ENCODE data around the gene G0S2. TPM values are rescaled to one million over a fixed set of nuclear protein-coding genes. Genes with fewer than 3 reads are reported as not detected.

Gene G0S2
- total RNA-seq, 1 experiment from 2014 or later, result 0.35 TPM

- Histone ChIP-seq H4K8ac (replicated peaks; ENCODE audit: insufficient read length, low read depth, low read length) (no peak overlapping the region), H3K4me1 (ENCODE audit: insufficient read depth, low read length) (no peaks in the 10 kb centered on the region; the same call in 1 of the 2 replicates), H2BK15ac (ENCODE audit: low read depth, low read length) (no peak overlapping the region), H2AK5ac (ENCODE audit: insufficient read length, low read length) (no peak overlapping the region), H2BK5ac (ENCODE audit: insufficient read length, low read length) (no peak overlapping the region), H2BK12ac (ENCODE audit: insufficient read length, low read depth, low read length) (no peak overlapping the region), H3K18ac (ENCODE audit: insufficient read length, low read depth, low read length) (no peak overlapping the region), H3K79me1 (ENCODE audit: insufficient read depth, low read depth, low read length, poor library complexity, severe bottlenecking) (no peaks in the 10 kb centered on the region), H4K5ac (ENCODE audit: insufficient read length, low read depth, low read length) (no peak overlapping the region), H2BK120ac (ENCODE audit: low read depth, low read length, poor library complexity, severe bottlenecking) (no peak overlapping the region), H3K4me2 (ENCODE audit: insufficient read depth, insufficient read length, low read length) (no peak overlapping the region), H3K9me3 (ENCODE audit: control insufficient read depth, low read depth, low read length) (no peaks in the 10 kb centered on the region), H3T11ph (ENCODE audit: low read length) (no peak overlapping the region), H4K91ac (ENCODE audit: insufficient read length, low read depth, low read length) (no peak overlapping the region), H4K20me1 (ENCODE audit: control insufficient read depth, insufficient read depth, insufficient read length) (no peaks in the 10 kb centered on the region), H3K27ac (ENCODE audit: insufficient read length, low read depth, low read length) (no peak overlapping the region), H3K56ac (ENCODE audit: insufficient read length, low read depth, low read length) (no peak overlapping the region), H3K23ac (ENCODE audit: insufficient read length, low read depth, low read length) (no peak overlapping the region), H3K14ac (ENCODE audit: insufficient read depth, low read length) (no peak overlapping the region), H2BK20ac (ENCODE audit: low read depth, low read length, poor library complexity, severe bottlenecking) (no peak overlapping the region), H2AFZ (ENCODE audit: low read length) (no peak overlapping the region), H3K9ac (ENCODE audit: extremely low read depth, insufficient read length, low read length) (no peak overlapping the region), H3K79me2 (ENCODE audit: insufficient read depth, low read length) (no peaks in the 10 kb centered on the region), H3K4ac (ENCODE audit: low read depth, low read length) (no peak overlapping the region), H3K23me2 (ENCODE audit: insufficient read length, low read depth, low read length, poor library complexity, severe bottlenecking) (no peaks in the 10 kb centered on the region), H3K27me3 (ENCODE audit: insufficient read depth, low read length) (no peaks in the 10 kb centered on the region)
- no CpG with 5 or more reads among the region's 2 CpGs for WGBS (ENCODE audit: extremely low coverage, insufficient read length, low lambda C conversion rate)
- Mint-ChIP-seq H3K27me3 (ENCODE audit: low read depth) (peaks cover 18% of the 10 kb centered on the region), H3K4me1 (peaks cover 4 to 8% of the 10 kb centered on the region in 2 experiments; a peak in 2 of 4 replicates), H3K4me3 (no peak overlapping the region), H3K36me3 (ENCODE audit: insufficient read depth in 1 of 3, low read depth in 3 of 3) (no peaks in the 10 kb centered on the region), H3K9me3 (no peaks in the 10 kb centered on the region), H3K27ac (no peak overlapping the region)
- DNase-seq, result no peak
- TF ChIP-seq, protein P1, sequence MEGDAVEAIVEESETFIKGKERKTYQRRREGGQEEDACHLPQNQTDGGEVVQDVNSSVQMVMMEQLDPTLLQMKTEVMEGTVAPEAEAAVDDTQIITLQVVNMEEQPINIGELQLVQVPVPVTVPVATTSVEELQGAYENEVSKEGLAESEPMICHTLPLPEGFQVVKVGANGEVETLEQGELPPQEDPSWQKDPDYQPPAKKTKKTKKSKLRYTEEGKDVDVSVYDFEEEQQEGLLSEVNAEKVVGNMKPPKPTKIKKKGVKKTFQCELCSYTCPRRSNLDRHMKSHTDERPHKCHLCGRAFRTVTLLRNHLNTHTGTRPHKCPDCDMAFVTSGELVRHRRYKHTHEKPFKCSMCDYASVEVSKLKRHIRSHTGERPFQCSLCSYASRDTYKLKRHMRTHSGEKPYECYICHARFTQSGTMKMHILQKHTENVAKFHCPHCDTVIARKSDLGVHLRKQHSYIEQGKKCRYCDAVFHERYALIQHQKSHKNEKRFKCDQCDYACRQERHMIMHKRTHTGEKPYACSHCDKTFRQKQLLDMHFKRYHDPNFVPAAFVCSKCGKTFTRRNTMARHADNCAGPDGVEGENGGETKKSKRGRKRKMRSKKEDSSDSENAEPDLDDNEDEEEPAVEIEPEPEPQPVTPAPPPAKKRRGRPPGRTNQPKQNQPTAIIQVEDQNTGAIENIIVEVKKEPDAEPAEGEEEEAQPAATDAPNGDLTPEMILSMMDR (conservative IDR thresholded peaks at IDR 0.05), result no peak
These were observed 34.9 kb downstream of the G0S2 start for GRCh38 chr1:209710093-209710492.
